ENCODE measurements around the gene HPN.
"Not testable (repeated sequence)": the region's sequence is repeated elsewhere in the genome, so short reads cannot be mapped to it uniquely, and the experiment has no call there.

The HPN gene

DNA sequence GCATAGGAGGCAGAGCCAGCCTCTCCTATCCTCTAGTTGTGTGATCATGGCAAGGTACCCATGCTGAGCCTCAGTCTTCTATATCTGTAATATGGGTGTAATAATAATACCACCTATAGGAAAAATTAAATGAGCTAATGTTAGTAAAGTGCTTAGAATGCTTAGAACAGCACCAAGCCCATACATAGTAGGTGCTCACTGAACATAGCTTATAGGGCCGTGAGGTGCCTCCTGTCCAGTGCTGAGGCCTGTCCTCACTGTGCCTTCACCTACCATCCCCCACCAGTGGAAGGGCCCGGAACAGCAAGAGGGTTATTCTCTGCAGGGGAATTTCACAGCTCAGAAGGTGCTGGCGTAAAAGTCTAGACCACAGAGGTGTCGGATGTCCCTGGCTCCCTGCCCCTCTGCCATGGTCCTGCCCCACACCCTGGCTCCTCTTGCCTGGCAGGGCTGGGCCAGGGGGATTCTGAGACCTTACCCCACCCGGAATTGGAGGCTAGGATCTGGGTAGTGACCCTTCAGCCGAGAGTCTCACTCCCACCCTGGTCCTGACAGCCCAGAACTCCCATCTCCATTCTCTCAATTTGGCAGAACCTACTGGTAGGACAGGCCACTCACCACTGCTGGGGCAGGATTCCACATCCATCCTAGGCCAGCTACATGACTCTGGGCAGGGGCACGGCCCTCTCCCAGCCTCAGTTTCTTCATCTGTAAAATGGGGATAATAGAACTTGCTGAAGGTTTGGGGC is 13.5 kb upstream of the HPN start:
- DNase-seq (ENCODE audit: low read depth) = peak; percentile 16

DNA sequence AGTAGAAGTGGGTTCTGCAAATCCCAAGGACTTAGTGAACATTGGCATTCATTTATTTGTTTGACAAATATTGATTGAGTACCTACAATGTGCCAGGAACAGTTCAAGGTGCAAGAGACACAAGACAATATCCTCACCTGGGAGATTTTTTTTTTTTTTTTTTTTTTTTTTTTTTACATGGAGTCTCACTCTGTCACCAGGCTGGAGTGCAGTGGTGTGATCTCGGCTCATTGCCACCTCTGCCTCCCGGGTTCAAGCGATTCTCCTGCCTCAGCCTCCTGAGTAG is 13.0 kb upstream of the HPN start:
- not testable (repeated sequence) for DNase-seq (ENCODE audit: low read depth)

DNA sequence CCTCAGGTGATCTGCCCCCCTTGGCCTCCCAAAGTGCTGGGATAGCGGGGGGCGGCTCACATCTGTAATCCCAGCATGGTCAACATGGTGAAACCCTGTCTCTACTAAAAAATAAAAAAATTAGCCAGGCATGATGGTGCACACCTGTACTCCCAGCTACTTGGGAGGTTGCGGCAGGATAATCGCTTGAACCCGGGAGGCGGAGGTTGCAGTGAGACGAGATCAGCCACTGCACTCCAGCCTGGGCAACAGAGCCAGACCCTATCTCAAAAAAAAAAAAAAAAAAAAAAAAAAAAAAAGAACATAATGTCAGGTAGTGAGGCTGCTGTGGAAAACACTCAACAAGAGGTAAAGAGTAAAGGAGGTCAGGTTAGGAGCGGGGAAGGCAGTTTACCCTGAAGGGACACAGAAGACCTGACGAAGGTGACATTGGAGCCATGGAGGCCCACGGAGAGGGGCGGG is 12.2 kb upstream of the HPN start:
- DNase-seq (ENCODE audit: low read depth) = not testable (repeated sequence)

DNA sequence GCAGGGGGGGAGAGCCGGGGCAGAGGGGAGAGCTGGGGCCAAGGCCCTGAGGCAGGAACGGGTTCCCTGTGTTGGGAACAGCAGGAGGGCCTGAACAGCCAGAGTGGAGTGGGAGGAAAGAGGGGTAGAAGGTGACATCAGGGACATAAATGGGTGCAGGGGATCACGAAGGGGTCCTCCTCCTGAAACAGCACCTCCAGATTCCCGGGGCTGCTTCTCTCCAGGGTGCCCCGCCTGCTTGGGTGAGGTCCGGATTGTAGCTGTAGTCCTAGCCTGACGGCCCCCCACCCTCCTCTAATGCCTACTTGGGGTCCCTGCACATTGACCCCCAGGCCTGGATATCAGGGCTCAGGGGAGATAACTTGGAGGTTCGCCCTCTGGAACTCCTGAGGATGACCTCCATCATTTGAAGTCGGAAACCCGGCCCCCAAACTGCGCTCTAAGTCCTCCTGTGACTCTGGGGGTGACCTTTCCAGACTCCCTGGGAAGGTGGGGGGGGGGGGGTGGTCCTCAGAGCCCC is 11.7 kb upstream of the HPN start:
- no peak for DNase-seq (ENCODE audit: low read depth)

DNA sequence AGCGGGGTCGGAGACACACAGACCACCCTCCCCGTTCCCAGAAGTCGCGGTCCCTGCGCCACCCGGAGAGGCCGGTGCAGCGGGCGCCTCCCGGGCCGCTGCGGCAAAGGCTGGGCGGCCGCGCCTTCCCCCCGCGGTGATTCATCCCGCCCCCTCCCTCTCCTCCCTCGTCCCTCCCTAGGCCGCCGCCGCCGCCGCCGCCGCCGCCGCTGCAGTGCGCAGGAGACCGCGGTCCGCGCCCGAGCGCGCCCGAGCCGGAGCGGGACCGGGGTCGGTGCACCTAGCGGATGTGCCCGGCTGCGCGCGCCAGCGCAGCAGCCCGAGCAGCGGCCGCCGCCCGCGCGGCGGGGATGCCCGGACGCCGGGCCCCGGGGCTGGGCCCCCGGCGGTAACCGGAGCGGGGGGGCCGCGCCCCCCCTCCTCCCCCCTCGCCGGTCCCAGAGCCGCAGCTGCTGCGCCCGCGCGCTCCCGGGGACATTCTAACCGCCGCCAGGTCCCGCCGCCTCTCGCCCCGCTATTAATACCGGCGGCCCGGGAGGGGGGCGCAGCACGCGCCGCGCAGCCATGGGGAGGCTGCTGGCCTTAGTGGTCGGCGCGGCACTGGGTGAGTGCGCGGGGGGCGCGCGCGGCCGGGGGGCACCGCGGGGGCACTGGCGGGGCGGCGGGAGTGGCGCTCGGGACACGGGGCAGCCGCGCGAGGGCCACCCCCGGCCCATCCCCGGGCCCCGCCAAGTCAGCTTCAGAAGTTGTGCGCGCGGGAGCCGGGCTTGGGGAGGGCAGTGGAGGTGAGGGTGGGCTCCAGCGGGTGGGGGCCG is 11.1 kb upstream of the HPN start, which contains the start of gene SCN1B:
SCN1B (plus strand) TSS at position 214 of the 815 bp plus-strand sequence; CDS start at position 565, 351 bp downstream.
- peak; percentile 80 for DNase-seq (ENCODE audit: low read depth)

DNA sequence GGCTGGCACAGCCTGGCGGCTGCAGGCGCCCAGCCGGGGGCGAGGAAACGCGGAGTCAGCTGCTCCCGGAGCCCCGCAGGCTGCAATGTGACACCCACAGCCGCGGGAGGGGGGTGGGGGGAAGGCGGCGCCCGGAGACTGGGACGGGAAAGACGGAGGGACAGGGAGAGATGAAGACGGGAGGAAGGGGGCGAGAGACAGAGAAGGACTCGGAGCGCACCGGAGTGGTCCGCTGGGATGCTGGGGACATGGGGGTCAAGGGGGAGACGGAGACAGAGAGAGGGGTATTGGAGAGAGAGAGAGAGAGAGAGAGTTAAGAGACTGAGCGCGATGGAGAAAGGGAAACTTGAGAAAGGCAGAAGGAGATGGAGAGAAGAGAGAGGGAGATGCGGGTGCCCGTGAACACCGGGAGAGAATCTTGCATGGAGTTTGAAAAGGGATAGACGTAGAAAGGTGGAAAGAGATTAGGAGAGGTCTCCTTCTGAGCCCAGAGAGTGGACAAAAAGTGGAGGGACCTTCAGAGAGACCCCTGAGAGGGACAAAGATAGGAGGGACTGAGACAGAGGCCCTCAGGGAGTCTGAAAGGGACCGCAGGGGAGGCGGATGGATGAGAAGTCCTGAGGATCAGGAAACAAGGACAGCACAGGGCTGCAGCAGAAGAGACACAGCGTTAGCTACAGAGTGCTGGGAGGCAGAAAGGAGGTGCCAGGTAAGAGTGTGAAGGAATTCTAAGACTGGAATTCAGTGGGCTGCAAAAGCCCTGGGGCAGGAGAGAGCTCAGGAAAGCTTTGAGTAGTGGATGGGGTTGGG is 10.2 kb upstream of the HPN start:
- DNase-seq (ENCODE audit: low read depth) = peak; percentile 51

DNA sequence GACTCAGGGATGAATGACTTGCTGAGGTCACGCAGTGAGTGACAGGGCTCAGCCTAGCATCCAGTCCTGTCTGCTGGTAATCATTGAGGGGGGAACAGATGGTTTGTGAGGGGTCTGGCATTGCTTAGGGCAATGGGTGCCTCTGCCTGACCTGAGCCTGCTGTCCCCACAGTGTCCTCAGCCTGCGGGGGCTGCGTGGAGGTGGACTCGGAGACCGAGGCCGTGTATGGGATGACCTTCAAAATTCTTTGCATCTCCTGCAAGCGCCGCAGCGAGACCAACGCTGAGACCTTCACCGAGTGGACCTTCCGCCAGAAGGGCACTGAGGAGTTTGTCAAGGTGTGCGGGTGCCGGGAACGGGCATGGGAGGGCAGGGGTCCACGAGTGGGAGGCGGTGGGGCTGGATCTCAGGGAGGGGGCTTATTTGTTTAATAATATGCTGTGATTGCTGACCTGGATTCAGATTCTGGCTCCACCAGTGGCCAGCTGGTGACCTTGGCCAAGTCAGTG is 9.1 kb upstream of the HPN start:
- no peak for DNase-seq (ENCODE audit: low read depth)

DNA sequence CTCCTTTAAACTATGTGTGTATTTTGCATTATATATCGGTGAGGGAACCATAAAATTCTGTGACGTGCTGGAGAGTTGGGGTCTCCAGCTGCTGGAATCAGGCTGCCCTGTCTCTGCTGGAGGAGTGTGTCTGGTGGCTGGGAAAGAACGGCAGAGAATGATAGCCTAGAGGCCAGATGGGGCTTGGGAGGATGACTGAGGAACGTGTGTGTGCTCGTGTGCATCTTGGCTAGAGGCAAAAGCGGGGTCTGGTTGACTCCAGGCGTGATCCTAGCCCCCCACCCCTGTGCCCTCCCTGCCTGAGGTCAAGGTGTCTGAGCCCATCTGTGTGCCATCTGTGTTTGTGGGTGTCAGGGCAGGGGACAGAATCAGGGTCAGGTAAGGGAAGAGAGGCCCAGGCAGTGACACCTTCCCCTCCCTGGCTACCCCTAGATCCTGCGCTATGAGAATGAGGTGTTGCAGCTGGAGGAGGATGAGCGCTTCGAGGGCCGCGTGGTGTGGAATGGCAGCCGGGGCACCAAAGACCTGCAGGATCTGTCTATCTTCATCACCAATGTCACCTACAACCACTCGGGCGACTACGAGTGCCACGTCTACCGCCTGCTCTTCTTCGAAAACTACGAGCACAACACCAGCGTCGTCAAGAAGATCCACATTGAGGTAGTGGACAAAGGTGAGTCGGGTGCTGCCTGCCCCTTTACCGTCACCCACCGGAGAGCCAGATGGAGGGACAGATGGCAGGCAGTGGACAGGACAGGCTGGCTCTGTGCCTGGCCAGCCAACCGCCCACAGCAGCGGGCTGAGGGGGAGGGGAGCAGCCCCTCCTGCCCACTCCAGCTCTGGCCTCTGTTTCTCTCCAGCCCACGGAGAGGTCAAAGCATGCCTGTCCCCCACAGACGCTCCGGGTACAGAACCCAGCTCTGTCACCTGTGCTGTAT is 8.2 kb upstream of the HPN start:
- no peak for DNase-seq (ENCODE audit: low read depth)

DNA sequence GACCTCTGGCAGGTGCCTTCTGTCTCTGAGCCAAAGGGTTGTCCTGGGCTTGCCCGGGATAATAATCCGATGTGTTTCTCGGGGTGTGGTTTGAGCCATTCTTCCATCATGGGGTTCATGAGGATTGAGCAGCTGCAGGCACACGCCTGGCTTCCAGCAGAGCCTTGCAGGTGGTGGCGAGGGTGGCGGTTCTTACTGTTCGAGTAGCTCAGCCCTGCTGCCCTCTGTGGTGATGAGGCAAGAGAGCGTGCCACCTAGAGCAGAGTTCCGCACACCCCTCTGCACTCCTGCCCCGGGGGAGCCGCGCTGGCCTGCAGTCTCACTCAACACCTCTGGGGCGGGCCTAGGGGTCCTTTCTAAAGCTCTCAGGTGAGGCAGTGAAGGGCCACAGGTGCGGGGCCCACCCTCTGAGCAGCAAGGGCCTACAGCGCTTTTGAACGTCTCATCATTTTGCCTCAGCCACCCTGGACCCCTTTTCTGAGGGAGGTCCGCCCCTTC is 7.5 kb upstream of the HPN start:
- DNase-seq (ENCODE audit: low read depth) = no peak

DNA sequence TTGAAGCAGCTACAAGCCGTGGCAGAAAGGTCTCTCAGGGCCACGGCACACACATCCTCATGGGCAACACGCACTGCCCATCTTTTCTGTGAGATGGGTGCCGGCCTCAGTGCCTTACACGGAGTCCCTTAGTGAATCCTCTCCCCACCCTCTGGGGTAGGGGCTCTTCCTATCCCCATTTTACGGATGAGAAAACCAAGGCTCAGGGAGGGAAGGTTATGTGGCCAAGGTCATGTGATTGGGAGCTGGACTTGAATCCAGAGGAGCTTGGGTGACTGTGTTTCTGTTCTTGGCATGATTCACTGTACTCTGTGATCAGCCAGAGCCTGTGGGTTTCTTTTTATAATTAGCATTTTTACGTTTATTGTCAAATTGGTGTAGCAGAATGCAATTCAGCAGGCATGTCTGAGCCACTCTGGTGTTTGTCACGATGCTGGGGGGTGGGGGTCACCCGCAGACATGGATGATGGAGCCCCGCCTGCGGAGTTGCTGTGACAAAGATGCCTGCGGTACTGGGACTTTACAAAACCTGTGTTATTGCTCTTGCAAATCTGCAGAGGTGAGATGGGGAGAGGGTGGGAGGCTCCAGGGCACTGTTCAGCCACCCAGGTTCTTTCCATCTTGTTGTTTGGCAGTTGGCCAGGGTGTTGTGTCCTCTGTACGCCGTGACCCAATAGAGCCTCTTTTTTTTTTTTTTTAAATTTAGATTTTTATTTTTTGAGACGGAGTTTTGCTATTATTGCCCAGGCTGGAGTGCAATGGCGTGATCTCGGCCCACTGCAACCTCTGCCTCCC is 6.7 kb upstream of the HPN start:
- DNase-seq (ENCODE audit: low read depth) = no peak

DNA sequence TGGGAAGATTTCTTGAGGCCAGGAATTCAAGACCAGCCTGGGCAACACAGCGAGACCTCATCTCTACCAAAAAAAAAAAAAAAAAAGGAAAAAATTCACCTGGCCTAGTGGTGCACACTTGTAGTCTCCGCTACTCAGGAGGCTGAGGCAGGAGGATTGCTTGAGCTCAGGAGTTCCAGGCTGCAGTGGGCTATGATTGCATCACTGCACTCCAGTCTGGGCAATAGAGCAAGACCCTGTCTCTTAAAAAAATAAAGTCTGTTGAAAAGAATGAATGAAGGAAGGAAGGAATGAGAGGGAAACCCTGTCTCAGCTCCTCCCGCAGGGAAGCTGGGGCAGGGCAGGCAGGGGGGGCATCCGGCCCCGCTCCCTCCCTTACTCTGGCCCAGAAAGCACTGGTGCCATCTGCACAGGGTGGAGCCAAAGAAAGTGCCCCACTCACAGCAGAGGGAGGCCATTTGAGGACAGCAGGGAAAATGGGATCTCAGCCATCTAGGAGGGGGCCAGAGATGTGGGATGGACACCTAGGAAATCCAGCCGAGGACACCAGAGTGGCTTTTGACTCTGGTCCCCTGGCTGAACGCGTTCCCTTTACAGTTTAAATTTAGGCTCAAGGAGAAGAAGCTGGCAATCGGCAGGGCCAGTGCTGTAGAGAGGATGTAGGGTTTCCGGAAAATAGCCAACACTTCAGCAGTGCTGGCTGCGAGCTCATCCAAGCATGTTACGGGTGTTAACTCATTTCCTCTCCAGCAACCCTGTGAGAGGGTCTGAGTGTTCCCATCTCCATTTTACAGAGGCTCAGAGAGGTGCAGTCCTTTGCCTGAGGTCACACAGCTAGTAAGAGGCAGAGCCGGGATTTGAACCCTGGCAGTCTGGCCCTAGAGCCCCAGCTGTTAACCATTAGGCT is 3.6 kb upstream of the HPN start:
- DNase-seq (ENCODE audit: low read depth) = peak; percentile 10

DNA sequence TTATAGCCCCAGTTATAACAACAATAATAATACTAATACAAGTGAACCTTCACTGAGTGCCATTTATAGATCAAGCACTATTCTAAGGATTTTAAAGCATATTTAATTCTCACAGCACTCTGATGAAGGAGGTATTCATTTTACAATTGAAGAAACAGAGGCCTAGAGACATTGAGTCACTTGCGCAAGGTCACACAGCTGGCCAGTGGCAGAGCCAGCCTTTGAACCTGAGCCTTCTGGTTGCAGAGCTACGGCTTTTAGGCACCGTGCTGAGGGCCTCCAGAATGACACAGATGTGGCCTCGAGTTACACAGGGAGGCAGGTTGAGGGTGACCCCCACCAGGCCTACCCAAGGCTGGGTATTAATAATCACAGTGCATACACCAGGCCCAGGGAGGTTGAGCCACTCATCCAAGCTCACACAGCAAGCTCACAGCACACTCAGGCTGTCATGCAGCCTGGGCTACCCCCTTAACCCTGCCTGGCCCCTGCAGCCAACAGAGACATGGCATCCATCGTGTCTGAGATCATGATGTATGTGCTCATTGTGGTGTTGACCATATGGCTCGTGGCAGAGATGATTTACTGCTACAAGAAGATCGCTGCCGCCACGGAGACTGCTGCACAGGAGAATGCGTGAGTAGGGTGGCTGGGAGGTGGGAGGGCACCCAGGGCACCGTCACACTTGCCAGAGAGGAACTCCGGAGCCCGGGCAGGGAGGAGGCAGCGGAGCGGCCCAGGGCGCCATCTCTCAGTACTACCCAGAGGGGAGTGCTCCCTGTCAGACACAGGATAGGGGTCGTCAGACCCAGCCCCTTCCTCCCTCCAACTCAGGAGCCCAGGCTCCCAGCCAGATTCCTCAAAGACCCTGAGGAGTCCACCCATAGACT is 2.7 kb upstream of the HPN start:
- no peak for DNase-seq (ENCODE audit: low read depth)

DNA sequence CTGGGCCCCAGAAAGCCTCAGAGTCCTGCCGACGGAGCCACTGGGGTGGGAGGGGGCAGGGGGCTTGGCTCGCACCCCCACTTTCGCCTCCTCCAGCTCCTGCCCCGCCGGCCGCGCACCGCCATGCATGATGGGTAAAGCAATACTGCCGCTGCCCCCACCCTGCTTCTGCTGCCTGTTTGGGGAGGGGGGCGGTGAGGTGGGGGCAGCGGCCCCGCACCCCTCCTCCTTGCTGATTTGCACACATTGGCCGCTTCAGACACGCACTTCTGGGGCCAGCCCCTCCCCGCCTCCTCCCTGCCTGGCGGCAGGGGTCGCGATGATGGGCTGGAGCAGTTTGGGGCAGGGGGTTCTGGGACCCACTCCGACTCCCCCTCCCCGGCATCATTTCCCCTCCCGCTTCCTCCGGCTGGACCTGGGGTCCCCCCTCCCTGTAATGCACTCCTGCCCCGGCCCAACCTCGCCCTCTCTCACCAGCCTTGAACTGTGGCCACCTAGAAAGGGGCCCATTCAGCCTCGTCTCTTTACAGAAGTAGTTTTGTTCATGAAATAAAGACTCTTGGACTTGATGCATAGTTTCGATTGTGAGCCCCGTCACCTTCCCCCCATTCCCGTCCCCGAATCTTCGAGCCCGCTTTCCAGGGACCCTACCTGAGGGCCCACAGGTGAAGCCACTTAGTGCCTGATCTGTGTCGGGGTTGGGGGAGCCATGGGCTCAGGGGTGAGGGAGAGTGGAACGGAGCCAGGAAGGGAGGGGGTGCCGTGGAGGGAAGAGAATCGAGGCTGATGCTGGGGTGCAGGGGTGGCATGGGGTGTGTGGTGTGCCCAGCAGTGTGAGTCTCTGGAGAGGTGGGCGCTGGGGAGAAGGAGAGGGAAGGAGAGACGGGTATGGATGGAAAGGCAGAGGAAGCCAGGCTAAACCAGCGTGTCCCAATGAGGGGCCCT is 1.4 kb upstream of the HPN start:
- DNase-seq (ENCODE audit: low read depth) = no peak

DNA sequence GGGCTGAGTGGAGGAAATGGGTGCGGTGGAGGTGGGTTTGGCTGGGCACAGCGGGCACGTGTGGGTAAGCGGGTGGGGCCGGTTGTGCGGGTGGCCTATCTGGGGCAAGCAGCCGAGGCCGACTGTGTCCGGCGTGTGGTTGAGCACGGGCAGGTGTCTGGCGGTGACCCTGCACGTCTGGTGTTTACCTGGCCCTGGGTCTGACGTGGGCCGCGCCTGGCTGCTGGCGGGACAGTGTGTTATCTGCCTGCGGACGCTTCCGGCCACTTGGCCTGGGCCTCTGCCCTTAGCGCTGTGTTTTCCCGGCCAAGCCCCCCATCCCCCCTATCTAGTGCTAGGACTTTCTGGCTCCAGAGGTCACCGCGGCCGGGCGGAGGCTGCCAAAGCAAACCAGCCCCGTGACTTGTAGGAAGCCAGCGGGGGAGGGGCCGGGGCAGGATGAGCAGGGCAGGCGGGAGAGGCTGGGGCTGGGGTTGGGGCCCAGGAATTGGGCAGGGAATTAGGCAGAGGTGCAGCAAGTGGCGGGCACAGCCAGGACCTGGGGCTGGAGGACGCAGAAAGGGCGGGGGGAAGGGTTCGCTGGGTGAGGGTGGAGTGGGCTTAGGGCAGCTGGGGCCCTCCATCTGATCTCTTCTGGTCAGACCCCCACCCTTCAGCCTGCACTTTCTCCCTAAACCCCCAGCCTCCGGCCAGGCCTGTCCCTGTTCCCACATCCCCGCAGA is 534 bp upstream of the HPN start:
- DNase-seq (ENCODE audit: low read depth) = no peak

DNA sequence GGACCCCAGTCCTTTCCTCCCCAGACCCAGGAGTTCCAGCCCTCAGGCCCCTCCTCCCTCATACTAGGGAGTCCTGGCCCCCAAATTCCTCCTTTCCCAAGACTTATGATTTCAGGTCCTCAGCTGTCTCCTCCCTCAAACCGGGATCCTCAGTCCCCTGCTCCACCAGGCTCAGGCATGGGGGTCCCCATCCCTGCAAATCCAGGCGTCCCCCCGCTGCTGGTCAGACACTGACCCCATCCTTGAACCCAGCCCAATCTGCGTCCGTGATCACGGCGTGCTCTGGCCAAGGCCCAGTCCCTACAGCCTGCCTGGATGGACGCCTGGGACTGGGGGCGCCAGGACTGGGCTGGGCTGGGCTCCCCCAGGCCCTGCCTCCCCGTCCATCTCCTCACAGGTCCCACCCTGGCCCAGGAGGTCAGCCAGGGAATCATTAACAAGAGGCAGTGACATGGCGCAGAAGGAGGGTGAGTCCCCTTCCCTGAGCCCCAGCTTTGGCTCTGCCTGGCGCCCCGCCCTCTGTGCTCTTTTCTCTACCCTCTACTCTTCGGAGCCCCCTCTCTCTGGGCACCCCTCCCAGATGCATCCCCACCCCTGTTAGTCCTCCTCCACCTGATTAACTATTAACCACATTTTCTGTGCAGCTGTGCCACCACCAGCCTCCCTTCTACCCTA is 672 bp downstream of the HPN start:
- DNase-seq (ENCODE audit: low read depth) = no peak
